Measurements from ENCODE around the gene RPL22. TPM values are rescaled to one million over a fixed set of nuclear protein-coding genes. Genes with fewer than 3 reads are reported as not detected.

The RPL22 gene
- total RNA-seq, 1 donor from 2014 or later, result 248 TPM

DNA sequence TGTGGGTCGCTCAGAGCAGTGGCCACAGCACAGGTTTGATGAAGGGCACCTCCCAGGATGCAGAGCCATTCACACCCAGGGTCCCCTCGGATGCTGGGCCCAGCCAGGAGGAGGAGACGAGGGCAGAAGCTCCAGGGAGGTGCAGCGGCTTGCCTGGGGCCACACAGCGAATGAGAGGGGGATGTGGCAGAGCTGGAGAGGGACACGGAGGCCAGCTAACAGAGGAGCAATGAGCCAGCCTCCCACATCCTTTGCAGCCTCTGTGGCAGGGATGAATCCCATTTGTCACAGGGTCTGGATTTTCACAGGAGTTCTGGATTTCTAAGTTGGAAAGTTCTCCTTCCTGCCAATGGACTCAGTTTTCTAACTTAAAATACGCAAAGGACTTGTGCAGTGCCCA lies 55.2 kb downstream of the RPL22 start:
- intact Hi-C loops (cut with micrococcal nuclease), result no loop called here
- ATAC-seq, result no peak
- no peak for DNase-seq

DNA sequence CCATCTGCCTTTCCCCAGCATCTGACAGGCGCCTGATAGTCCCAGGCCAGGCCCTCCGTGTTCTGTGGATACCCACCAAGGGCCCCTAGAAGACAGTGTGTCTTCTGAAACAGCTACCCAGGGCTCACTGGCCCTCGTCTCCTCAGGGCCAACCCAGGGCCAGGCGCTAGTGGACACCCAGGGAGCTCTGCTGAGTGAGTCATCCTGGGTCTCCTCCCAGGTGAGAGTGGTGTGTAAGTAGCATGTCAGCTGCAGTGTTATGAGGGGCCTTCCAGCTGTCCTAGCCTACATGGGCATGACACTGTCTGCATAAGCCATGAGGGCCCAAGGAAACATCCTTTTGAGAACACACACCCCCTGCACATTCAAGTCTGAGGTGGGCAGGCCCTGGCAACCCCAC lies 56.0 kb downstream of the RPL22 start:
- no peak for DNase-seq
- intact Hi-C loops (cut with micrococcal nuclease), result no loop called here
- ATAC-seq, result no peak

DNA sequence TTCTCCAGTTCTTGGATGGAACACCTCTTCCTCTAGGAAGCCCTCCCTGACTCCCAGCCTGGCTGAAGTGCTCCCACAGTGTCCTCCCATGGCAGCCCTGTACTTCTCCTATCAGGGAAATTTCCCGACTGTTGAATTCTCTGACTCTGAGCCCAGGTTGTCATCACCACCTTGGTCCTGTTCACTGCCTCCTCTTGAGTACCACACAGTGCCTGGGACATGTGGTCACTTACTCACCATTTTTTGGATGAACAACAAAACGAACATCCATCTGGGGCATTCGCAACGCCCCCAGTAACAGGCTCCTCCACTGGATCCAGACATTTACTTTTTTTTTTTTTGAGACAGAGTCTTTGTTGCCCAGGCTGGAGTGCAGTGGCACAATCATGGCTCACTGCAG lies 56.7 kb downstream of the RPL22 start:
- intact Hi-C loops (cut with micrococcal nuclease), result no loop called here
- ATAC-seq (no peak), DNase-seq (no peak)

DNA sequence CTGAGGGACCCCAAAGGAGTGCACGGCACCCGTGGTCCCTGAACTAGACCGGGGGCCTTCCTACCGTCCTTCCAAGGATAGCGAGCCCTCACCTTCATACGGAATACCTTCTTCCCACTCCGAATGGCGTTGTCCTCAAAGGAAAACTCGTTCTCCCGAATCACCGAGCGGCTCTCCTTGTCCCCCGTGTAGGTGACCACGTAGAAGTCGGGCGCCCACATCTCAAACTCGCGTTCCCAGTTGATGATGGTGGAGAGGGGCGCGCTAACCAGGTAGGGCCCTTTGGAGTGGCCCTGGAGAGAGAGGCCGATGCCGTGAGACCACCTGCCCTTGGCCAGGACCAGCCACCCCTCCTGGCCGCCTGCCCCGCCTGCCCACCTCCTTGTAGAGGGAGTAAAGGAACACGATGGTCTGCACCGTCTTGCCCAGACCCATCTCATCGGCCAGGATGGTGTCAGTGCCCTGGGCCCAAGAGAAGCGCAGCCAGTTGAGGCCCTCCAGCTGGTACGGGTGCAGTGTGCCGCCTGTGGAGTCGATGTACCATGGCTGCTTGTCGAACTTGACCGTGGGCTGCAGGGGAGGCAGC lies 57.3 kb downstream of the RPL22 start:
- intact Hi-C loops (cut with micrococcal nuclease), result no loop called here
- DNase-seq (no peak), ATAC-seq (no peak)

DNA sequence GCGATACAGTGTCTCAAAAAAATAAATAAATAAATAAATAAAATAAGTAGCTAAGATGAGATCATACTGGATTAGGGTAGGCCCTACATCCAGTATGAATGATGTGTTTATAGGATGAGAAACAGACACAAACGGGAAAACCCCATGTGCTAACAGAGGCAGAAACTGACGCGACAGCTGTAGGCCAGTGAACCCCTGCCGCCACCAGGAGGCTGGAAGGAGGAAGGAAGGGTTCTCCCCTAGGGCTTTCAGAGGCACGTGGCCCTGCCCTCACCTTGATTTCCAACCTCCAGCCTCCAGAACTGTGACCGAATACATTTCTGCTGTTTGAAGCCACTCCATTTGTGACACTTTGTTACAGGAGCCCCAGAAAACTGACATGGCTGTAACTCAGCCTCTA lies 57.8 kb downstream of the RPL22 start:
- intact Hi-C loops (cut with micrococcal nuclease), result no loop called here
- ATAC-seq (no peak), DNase-seq (peak; percentile 2)

DNA sequence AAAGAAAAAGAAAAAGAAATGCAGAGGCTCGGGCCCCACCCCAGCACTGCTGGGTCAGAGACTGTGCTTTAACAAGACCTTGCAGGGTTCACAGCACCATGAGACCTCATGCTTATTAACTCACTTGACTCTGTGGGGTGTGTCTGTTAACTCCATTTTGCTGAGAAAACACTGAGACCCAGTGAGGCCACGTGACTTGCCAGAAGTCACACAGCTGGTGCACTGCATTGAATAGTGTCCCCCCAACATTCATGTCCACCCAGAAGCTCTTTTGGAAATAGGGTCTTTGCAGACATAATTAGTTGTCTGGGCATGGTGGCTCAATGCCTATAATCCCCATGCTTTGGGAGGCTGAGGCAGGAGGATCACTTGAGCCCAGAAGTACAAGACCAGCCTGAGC lies 59.0 kb downstream of the RPL22 start:
- DNase-seq (peak; percentile 3), ATAC-seq (no peak)
- intact Hi-C loops (cut with micrococcal nuclease), result no loop called here

DNA sequence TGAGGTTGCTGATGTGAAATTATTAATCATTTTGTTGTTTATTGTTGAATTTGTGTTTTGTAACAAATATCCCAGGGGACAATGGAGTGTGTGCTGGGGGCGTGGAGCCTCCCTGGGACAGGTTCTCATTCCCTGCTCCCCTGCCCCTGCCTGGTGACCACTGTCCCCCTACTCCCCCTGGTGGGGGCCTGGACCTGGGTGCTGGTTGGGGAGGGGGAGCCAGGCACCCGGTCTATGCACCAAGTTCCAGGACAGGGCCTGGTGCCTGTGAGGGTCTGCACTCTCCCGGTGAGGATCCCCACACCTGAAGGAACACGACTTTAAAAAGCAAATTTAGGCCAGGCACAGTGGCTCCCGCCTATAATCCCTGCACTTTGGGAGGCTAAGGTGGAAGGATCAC lies 61.6 kb downstream of the RPL22 start:
- intact Hi-C loops (cut with micrococcal nuclease), result no loop called here
- peak; percentile 7 for DNase-seq
- ATAC-seq, result no peak

DNA sequence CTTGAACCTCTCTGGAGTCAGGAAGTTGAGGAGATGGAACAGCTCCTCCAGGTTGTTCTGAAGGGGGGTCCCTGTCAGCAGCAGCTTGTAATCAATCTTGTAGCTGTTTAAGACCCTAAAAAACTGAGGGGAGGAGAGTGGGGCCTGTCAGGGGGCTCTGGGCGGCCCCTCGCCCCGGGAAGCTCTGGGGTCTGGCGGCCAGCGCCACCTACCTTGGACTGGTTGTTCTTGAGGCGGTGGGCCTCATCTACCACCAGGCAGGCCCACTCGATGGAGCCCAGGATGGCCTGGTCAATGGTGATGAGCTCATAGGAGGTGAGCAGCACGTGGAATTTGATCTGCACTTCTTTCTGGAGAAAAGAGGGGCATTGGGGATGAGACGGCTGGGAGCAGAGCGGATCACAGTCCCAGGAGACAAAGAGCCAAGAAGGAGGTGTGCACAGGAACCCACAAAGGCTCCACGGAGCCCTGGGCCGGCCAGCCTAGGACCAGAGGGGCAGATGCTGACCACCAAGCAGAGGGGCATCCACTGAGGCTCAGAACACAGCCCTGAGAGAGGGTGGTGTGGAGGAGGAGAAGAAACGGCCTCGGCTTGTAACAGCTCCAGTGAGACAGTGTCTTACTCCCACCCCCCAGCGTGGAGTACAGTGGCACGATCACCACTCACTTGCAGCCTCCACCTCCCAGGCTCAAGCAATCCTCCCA lies 62.7 kb downstream of the RPL22 start:
- DNase-seq (peak; percentile 3), ATAC-seq (no peak)
- intact Hi-C loops (cut with micrococcal nuclease), result no loop called here

Other genes starting within 250 kb of the RPL22 start
- gene NPHP4, start 207.2 kb downstream of the RPL22 start, total RNA-seq, result 4.9 TPM
- gene KCNAB2, start 153.7 kb downstream of the RPL22 start, total RNA-seq, result 18.5 TPM
- 0.12 TPM for gene CHD5, start 19.3 kb downstream of the RPL22 start, total RNA-seq
- gene RNF207, start 6.5 kb upstream of the RPL22 start, total RNA-seq, result 82.3 TPM
- gene ICMT, start 36.4 kb upstream of the RPL22 start, total RNA-seq, result 52.9 TPM
- not detected for gene HES3, start 44.6 kb upstream of the RPL22 start, total RNA-seq
- 7.7 TPM for gene GPR153, start 61.5 kb upstream of the RPL22 start, total RNA-seq
- gene ACOT7, start 194.2 kb upstream of the RPL22 start, total RNA-seq, result 7.8 TPM
- not detected for gene HES2, start 220.3 kb upstream of the RPL22 start, total RNA-seq
- gene ESPN, start 225.2 kb upstream of the RPL22 start, total RNA-seq, result 0.77 TPM

All from left ventricle myocardium superior (tissue), 1 donor.